ENCODE results near the gene FGF21.
A peak's percentile ranks its signal among the peaks of the same experiment; 100 is the strongest.

FGF21 gene

DNA sequence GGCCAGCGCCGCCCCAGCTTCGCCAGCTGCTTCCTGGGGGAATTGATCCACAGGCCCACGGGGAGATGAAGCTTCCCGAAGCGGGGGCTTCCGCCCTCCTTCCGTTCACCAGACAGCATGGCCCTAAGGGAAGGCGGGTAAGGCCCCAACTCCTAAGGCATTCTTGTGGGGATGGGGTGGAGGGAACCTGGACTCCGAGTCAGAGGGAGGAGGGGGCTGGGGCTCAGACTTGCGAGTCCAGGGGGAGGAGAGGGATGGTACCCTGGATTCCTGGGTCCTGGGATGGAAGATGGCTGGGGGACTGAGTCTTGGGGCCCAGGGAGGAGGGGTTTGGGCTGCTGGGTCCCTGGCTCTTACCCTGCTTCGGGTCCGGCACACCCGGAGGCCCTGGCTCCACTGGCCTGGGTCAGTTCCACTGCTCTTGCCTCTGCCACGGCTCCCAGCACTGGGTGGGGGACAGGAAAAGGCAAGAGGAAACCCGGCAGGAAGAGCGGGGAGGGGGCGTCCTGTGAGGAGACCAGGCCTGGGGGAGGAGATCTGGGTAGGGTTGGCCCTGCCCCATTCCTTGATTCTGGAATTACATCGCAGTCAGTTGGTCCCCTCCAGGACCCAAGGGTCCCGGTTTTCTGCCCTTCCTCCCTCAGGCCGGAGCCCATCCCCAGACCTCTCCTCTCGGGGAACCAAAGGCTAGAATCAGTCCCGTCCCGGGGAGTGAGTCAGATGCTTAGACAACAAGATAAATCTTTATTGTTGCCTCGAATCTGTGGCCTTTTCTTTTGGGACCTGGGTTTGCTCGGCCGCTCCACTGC, 15.0 kb upstream of the FGF21 start, which contains the start of gene RASIP1:
Gene RASIP1 (minus strand): TSS at position 447 of the 809 bp plus-strand sequence. CDS start 328 bp downstream, at position 119.
- peaks cover 9% of the 10 kb centered on the region; the same call in 1 of the 2 replicates for H3K4me1 ChIP-seq (ENCODE audit: insufficient read depth, low read length)
- H3K9me3 ChIP-seq (ENCODE audit: control insufficient read depth, insufficient read depth, low read length): no peaks in the 10 kb centered on the region
- peak within 1 kb of the TSS; percentile 68 for H3K9ac ChIP-seq (ENCODE audit: low read depth, low read length)
- no peaks in the 10 kb centered on the region for H3K36me3 ChIP-seq (ENCODE audit: insufficient read depth, low read length)

GRCh38 chr19:48741129-48741999, 14.0 kb upstream of the FGF21 start:
- Histone ChIP-seq H3K4me1 (ENCODE audit: insufficient read depth, low read length) (peaks cover 9% of the 10 kb centered on the region; the same call in 1 of the 2 replicates), H3K36me3 (ENCODE audit: insufficient read depth, low read length) (no peaks in the 10 kb centered on the region), H3K9me3 (ENCODE audit: control insufficient read depth, insufficient read depth, low read length) (no peaks in the 10 kb centered on the region), H3K9ac (ENCODE audit: low read depth, low read length) (peak overlapping the region; percentile 68; the same call in 1 of the 2 replicates)

DNA sequence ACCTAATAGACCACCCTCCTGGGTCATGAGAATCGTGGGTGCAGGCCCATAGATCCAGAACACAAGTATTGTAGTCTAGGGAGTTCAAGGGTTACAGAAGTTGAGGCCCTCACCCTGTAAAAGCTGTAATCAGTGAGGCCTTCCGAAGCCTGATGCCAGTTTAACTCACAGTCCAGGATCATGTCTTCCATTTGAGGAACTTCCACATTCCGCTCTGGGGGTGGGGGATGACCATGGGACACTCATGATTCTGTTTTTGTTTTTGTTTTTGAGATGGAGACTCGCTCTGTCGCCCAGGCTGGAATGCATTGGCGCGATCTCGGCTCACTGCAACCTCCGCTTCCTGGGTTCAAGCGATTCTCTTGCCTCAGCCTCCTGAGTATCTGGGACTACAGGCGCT, 13.2 kb upstream of the FGF21 start:
- Histone ChIP-seq H3K4me1 (ENCODE audit: insufficient read depth, low read length) (peaks cover 9% of the 10 kb centered on the region; the same call in 1 of the 2 replicates), H3K9ac (ENCODE audit: low read depth, low read length) (no peak overlapping the region), H3K9me3 (ENCODE audit: control insufficient read depth, insufficient read depth, low read length) (no peaks in the 10 kb centered on the region), H3K36me3 (ENCODE audit: insufficient read depth, low read length) (no peaks in the 10 kb centered on the region)

DNA sequence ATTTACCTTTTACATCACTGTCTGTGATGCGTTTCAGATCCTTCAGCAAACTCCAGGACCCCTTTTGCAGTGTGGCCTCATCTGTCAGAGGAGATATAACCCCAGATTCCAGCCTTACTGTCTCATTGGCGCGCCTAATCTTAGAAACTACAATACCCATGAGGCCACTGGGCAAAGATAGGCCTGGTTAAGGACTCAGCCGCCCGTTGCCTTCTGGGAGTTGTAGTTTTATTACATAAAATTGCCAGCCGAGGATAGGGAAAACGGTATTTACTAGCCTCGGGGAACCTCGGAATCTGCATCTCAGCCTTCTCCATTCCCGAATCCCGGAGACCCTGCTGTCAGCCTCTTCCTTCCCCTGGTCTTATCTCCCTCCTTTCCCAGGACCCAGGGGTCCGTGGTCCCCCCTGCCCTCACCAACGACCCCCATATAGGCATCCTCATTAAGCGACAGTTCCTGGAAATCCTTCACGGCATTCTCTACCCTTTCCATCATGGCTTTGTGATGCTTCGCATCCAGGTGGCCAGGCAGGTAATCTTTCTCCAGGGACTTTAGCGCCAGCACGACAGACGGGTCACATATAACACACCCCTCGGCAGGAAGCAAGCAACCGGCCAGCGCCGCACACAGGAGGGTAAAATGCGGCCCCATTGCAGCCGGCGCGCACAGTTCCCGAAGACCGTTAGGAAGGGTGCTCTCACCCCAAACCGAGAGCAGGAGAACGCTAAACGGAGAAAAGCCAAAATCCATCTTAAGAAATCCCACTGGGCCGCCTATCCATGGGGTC, 9.9 kb upstream of the FGF21 start:
- Histone ChIP-seq H3K36me3 (ENCODE audit: insufficient read depth, low read length) (peaks cover 7% of the 10 kb centered on the region; the same call in 1 of the 2 replicates), H3K4me1 (ENCODE audit: insufficient read depth, low read length) (peaks cover 4% of the 10 kb centered on the region; the same call in 1 of the 2 replicates), H3K9me3 (ENCODE audit: control insufficient read depth, insufficient read depth, low read length) (no peaks in the 10 kb centered on the region), H3K9ac (ENCODE audit: low read depth, low read length) (peak overlapping the region; percentile 91; the same call in 1 of the 2 replicates)

DNA sequence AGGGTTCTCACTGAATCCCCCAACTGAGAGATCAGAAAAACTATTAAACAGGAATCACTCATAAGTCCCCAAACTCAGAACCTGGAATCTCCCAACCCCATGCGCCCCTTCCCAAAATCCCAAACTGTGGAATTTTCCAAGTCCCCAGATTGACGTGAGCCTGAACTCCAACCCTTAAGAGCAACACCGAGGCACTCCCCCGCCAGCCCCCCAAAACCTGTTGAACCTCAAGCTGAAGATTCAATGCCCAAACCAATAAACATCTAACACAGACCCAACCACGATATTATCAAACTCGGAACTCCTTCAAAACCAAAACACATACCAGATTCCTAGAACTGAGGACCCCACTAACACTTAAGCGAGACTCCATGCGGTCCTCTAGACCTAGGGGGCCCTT, 9.2 kb upstream of the FGF21 start:
- Histone ChIP-seq H3K36me3 (ENCODE audit: insufficient read depth, low read length) (peaks cover 9% of the 10 kb centered on the region; the same call in 1 of the 2 replicates), H3K9me3 (ENCODE audit: control insufficient read depth, insufficient read depth, low read length) (no peaks in the 10 kb centered on the region), H3K9ac (ENCODE audit: low read depth, low read length) (peak overlapping the region; percentile 91; the same call in 1 of the 2 replicates), H3K4me1 (ENCODE audit: insufficient read depth, low read length) (no peaks in the 10 kb centered on the region; the same call in 1 of the 2 replicates)

- Histone ChIP-seq H3K4me1 (ENCODE audit: insufficient read depth, low read length) (no peaks in the 10 kb centered on the region; the same call in 1 of the 2 replicates), H3K36me3 (ENCODE audit: insufficient read depth, low read length) (peaks cover 9% of the 10 kb centered on the region; the same call in 1 of the 2 replicates), H3K9me3 (ENCODE audit: control insufficient read depth, insufficient read depth, low read length) (no peaks in the 10 kb centered on the region), H3K9ac (ENCODE audit: low read depth, low read length) (peak within 1 kb of the TSS; percentile 91)
These were observed 8.4 kb upstream of the FGF21 start, which contains the start of gene IZUMO1 for GRCh38 chr19:48746738-48747575. Gene IZUMO1 (minus strand): TSS chr19:48746909. CDS start chr19:48745859, 1,050 bp downstream.

DNA sequence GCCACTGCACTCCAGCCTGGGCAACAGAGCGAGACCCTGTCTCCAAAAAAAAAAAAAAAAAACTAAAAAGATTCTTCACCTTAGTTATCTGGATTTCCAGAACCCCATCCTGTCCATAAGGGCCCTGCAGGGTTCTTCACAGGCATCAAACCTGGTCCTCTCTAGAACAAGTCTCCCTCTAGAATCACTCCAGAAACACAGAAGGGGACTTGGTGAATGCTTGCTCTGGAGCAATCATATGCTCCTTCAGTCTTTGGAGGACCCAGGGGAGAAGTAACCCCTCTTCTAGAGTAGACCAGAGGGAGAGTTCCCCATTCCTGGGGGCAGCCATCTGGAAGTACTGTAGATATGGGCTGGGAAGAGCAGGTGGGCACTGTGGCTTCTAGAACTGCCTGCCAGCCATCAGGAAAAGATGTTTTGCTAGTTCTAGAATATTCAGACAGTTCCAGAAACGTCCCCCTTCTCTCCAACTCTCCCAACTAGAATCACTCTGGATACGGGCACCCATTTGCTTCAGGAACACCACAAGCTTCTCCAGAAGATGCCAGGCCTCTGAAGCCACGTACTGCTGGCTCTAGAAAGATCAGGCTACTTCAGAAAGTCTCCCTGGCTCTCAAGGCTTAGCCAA, 5.6 kb upstream of the FGF21 start:
- Histone ChIP-seq H3K4me1 (ENCODE audit: insufficient read depth, low read length) (peaks cover 3% of the 10 kb centered on the region; the same call in 1 of the 2 replicates), H3K9me3 (ENCODE audit: control insufficient read depth, insufficient read depth, low read length) (no peaks in the 10 kb centered on the region), H3K36me3 (ENCODE audit: insufficient read depth, low read length) (peaks cover 9% of the 10 kb centered on the region; the same call in 1 of the 2 replicates), H3K9ac (ENCODE audit: low read depth, low read length) (no peak overlapping the region)

- peaks cover 7% of the 10 kb centered on the region; the same call in 1 of the 2 replicates for H3K4me1 ChIP-seq (ENCODE audit: insufficient read depth, low read length)
- no peak overlapping the region for H3K9ac ChIP-seq (ENCODE audit: low read depth, low read length)
- H3K9me3 ChIP-seq (ENCODE audit: control insufficient read depth, insufficient read depth, low read length): no peaks in the 10 kb centered on the region
- peaks cover 9% of the 10 kb centered on the region; the same call in 1 of the 2 replicates for H3K36me3 ChIP-seq (ENCODE audit: insufficient read depth, low read length)
These were observed 5.0 kb upstream of the FGF21 start for GRCh38 chr19:48750351-48750750.

- H3K9me3 ChIP-seq (ENCODE audit: control insufficient read depth, insufficient read depth, low read length): no peaks in the 10 kb centered on the region
- H3K9ac ChIP-seq (ENCODE audit: low read depth, low read length): no peak overlapping the region
- H3K4me1 ChIP-seq (ENCODE audit: insufficient read depth, low read length): peaks cover 11% of the 10 kb centered on the region; the same call in 1 of the 2 replicates
- H3K36me3 ChIP-seq (ENCODE audit: insufficient read depth, low read length): peaks cover 9% of the 10 kb centered on the region; the same call in 1 of the 2 replicates
These were observed 4.4 kb upstream of the FGF21 start for GRCh38 chr19:48750771-48751504.

DNA sequence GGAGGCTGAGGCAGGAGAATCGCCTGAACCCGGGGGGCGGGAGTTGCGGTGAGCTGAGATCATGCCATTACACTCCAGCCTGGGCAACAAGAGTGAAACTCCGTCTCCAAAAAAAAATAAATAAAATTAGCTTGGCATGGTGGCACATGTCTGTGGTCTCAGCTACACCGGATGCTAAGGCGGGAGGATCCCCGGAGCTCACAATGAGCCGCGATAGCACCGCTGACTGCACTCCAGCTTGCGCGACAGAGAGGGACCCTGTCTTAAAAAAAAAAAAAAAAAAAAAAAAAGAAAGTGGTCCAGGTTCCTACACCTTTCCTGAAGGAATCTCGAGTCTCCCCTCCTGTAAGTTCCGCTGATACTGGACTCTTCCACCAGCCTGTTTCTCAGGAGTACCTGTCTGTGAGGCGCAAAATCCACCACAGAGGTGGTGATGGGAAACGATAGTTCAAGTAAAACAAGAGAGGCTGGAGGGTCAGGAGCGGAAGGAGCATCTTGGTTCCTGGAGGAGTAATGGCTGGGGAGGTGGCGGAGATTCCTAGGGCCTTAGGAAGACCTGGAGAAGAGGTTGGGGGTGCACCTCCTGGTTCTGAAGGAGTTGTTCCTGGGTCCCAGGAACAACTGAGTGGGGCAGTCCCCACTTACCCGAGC, 3.4 kb upstream of the FGF21 start:
- H3K9ac ChIP-seq (ENCODE audit: low read depth, low read length): peak overlapping the region; percentile 95

DNA sequence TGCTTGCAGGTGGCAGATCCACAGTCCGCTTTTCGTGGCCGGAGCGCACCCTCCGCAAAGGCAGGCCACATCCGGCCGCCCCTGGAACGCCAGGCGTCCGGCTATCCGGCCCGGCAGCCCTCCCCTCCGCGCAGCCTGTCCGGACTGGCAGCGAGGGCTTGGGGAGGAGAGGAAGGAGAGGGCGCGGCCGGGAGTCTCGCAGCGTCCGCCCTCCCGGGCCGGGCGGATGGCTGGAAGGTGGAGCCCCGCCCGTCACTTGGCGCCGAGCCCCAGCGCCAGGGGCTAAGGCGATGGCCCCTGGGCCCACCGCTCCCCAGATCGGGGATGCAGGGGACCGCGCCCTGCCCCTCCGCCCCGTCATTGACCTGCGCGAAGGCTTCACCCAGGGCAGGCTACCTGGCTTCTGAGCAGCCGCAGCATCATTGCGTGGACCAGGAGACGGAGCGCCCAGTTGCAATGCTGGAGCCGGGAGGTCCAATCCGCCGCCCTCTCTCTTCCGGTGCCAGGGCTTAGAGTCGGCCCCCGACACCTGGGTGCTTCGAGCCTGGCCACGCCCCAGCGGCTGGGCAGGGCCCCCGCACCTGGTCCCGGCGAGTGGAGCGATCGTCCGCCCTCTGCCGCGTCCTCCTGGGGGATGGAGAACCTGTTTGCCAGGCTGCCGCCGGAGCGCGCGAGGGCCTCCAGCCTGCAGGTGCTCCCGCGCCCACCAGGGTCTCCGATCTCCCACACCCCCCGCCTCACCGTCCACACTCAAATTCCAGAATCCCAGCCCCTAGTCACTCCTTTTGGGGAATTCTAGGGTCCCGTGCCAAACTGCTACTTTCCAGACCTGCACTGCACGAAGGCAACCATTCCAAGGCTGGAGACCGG, 2.6 kb upstream of the FGF21 start, which contains the start of gene FUT1:
Gene FUT1 (minus strand): TSS at position 146 of the 870 bp plus-strand sequence. CDS start 1,360 bp downstream, outside the sequence.
- H3K9me3 ChIP-seq (ENCODE audit: control insufficient read depth, insufficient read depth, low read length): no peaks in the 10 kb centered on the region
- H3K9ac ChIP-seq (ENCODE audit: low read depth, low read length): peak within 1 kb of the TSS; percentile 95
- peaks cover 9% of the 10 kb centered on the region; the same call in 1 of the 2 replicates for H3K36me3 ChIP-seq (ENCODE audit: insufficient read depth, low read length)
- peaks cover 11% of the 10 kb centered on the region; the same call in 1 of the 2 replicates for H3K4me1 ChIP-seq (ENCODE audit: insufficient read depth, low read length)

More for the DNA sequence above, 3.4 kb upstream of the FGF21 start:
- peaks cover 9% of the 10 kb centered on the region; the same call in 1 of the 2 replicates for H3K36me3 ChIP-seq (ENCODE audit: insufficient read depth, low read length)
- no peaks in the 10 kb centered on the region for H3K9me3 ChIP-seq (ENCODE audit: control insufficient read depth, insufficient read depth, low read length)
- peaks cover 11% of the 10 kb centered on the region; the same call in 1 of the 2 replicates for H3K4me1 ChIP-seq (ENCODE audit: insufficient read depth, low read length)
